ENCODE data around the gene XCL2. TPM values are rescaled to one million over a fixed set of nuclear protein-coding genes. Genes with fewer than 3 reads are reported as not detected.

Gene XCL2
- total RNA-seq (2022; extraction: Qiagen RNA extraction), result 0.21 TPM in 1 of 5 replicates, not detected in the others

GRCh38 chr1:168543840-168544498 lies at the start of gene XCL2:
TSS of gene XCL2 (minus strand) at chr1:168543997. CDS start at chr1:168543964, 33 bp downstream.

GRCh38 chr1:168576245-168576688 lies 32.5 kb upstream of the XCL2 start, which contains the start of gene XCL1:
TSS of gene XCL1 (plus strand) at chr1:168576605. CDS start at chr1:168576638, 33 bp downstream.

Other genes starting within 250 kb of the XCL2 start
- gene XCL1, start 32.6 kb upstream of the XCL2 start, total RNA-seq (2022; extraction: Qiagen RNA extraction), result not detected in 5 replicates
- gene DPT, start 185.2 kb upstream of the XCL2 start, total RNA-seq (2022; extraction: Qiagen RNA extraction), result not detected in 5 replicates